Activated CD4-positive, alpha-beta T cell treated with anti-CD3 and anti-CD28 coated beads for 4 hours (primary cell): Measurements from ENCODE around the gene LARP1.
"Not testable (repeated sequence)": the region's sequence is repeated elsewhere in the genome, so short reads cannot be mapped to it uniquely, and the experiment has no call there.

Experiments
- DNase-seq, 2 donors: peaks; one replicate each; pipeline ENCODE4 v3.0.0-alpha.2; 2020

LARP1 gene

DNA sequence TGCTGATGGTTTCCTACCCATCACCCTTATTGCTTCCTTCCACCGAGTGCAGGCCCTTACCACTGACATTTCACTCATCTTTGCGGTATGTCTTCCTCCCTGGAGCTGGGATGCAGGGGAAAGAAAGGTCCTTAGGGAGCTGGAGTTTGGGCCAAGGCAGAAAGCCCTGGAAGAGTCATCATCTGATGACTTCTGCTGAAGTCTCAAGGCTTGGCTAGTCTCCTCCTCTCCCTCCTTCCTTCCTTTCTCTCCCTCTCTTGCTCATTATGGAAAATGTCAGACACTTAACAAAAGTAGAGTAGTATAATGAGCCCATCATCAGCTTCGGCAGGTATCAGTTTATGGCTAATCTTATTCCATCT is 40.0 kb downstream of the LARP1 start:
- no peak for DNase-seq

DNA sequence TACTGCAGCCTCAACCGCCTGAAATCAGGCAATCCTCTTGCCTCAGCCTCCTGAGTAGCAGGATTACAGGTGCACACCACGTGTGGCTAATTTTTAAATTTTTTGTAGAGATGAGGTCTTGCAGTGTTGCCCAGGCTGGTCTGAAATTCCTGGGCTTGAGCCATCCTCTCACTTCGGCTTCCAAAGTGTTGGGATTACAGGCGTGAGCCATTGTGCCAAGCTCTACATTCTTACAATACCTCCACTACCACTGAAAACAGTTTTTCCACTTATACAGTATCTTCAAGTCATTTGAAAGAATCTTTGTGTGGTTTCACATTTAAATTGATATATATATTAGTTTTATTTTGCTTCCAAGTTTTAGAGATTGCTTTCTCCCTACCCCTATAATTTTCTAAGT is 42.6 kb downstream of the LARP1 start:
- no peak for DNase-seq

DNA sequence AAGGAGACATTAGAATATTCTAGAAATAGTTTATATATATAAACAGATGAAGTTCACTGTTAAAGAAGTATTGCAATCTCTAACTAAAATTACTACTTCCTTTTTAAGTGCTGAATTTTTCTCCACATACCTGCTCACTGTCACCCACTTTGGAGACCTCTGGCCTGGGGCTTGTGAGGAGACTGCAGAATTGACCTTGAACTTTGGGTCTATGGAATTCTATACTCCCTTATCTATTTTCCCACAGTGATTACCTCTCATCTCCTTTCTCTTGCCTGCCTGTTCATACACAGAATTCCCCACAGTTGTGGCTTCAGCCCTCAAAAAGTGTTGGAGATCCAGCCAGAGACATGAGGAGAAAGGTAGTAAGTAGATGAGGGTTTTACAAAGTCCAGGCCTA is 45.4 kb downstream of the LARP1 start:
- DNase-seq: no peak

DNA sequence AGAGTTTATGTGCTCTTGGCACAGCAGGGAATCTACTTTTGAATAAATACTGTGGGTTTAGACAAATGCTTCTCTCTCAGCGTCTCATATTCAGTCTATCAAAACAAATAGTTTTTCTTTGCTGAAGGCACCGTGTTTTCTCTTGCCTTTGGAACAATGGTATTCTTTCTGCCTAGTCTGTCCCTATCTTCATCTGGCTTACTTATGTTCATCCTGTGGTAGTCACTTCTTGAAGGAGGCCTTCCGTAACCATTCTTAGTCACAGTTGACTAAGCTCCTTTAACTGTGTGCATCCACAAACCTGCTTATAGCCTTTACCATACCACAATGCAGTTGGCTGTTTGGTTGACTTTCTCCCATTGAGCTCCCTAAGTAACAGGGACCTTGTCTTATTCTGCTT is 45.9 kb downstream of the LARP1 start:
- no peak for DNase-seq

DNA sequence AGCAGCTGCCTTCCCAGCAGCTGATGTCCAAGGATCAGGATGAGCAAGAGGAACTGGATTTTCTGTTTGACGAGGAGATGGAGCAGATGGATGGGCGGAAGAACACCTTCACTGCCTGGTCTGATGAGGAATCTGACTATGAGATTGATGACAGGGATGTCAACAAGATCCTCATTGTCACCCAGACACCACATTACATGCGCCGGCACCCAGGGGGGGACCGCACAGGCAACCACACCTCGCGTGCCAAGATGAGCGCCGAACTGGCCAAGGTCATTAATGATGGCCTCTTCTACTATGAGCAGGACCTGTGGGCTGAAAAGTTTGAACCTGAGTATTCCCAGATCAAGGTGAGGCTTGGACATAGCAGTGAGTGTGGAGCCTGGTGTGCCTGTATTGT is 46.9 kb downstream of the LARP1 start:
- no peak for DNase-seq

DNA sequence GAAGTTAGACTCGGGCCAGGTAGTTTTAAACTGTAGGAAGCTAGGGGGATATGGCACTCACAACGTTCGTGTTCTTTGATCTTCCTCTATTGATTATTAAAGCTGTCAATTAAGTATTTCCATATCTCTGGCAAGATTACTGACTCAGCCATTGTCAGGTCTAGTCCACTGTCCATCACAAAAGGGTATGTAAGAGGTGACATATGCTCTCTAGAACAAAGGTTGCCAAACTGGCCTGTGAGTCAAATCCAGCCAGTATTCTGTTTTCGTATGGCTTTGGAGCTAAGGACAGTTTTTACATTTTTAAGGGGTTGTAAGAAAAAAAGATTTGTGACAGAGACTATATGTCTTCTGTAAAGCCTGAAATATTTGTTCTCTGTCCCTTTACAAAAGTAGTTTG is 51.0 kb downstream of the LARP1 start:
- no peak for DNase-seq

DNA sequence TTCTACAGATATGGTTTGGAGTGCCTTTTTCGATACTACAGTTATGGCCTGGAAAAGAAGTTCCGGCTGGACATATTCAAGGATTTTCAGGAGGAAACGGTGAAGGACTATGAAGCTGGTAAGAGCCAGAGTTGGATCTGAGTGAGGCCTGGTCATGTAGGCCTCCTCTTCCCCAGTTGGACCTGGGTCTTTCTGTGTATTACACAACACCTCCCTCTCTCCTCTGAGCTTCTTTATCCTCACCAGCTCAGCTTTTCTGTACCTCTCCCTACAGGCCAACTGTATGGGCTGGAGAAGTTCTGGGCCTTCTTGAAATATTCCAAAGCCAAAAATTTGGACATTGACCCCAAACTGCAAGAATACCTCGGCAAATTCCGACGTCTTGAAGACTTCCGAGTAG is 56.1 kb downstream of the LARP1 start:
- DNase-seq: no peak

DNA sequence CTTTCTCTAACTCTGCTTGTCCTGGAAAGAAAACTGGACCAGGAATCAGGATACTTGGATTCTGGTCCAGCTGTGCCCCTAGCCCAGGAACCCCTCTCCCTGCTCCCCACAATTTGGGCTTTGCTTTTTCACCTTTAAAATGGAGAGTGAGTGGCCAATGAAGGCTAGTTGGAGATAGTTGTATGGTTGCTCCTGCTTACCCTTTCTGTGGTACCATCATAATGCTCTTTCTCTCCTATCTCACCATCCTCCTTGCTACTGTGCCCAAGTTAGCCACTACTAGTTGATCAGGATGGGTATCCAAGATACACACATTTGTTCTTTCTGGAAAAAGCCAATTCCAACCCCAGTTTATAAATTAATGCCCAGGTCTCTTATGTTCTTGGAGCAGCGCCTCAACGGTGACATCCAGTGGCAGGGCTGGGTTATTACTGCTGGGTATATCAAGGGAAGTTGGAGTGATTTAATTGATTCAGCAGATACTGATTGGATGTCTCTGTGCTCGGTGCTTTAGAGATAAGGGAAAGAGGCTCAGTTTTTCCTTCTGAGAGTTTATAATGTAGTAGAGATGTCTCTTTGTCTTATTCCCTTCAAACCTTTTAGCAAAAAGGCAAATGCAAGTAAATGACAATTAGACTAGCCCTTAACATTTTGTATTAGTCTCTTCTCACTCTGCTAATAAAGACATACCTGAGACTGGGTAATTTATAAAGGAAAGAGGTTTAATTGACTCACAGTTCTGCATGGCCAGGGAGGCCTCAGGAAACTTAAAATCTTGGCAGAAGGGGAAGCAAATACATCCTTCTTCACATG is 56.7 kb downstream of the LARP1 start:
- peak; percentile 57 to 65 for DNase-seq

DNA sequence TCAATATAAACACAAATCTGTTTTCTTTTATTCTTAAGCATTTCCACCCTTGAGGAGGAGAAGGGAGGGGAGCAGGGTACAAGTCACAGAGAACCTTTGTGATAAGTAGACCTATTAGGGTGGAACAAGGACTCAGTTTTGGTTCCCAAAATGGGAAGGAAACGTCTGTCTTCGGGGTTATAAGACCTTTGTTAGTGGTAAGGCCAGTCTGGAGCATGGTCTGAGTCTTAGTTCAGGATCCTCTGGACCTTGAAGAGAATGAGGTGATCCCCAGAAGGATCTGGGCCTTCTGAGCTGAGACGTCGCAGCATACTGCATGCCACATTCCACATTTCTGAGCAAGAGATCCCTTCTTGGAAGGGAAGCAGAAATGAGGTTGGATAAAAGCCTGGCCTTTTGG is 58.0 kb downstream of the LARP1 start:
- DNase-seq: no peak

DNA sequence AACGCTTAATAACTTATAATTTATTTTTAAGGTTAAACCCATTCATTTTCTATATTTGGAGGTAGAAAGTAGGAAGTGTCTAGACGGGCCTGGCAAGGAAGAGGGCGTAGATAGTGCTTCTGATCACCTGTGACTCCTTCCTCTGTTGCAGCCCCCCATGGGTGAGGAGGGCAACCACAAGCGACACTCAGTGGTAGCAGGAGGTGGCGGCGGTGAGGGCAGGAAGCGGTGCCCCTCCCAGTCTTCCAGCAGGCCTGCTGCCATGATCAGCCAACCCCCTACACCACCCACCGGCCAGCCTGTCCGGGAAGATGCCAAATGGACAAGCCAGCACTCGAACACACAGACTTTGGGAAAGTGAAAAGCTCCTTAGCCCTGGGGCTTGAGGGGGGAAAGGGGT is 58.6 kb downstream of the LARP1 start:
- DNase-seq: peak in 1 of 2 donors; percentile 9

DNA sequence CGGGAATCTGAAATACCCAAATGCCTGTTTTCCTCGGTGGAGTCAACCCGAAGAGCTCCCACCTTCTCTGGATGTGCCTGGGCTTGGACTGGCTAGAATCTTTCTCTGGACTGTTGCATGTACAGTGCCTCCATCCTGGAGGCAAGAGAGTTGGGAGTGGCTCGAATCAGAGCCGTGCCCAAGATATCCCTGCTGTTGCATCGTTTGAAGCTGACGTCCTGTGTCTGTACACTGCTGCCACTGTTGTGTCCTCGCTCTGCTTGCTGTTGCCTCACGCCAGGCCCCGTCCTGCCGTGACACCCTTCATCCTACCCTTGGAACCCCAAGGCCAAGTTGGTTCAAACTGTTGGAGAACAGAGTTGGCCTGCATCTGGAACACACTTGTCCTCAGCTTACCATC is 59.8 kb downstream of the LARP1 start:
- DNase-seq: no peak

DNA sequence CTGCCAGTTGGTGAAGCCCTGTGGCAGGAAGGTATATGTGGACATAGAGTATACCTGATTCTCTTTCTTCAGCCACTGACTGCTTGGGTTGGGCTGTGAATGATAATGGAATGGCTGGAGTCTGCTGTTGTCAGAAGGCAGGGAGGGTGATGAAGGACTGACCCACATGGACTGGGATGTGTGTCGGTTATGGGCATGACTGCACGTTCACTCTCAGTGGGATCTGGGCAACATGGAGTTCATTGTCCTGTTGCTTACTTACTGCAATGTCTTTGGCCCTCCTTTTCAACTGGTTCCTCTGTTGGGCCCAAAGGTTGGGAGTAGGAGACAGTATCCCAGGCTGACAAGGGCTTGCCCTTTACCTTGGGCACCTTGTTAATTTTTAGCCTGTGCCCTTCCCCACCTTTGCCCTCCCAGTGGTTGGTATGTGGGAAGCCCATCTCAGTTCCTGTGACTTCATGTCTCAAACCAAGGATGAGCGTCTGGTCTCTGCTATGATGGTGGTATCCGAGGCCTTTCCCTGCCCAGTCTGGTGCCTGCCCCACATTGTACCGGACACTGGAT is 60.6 kb downstream of the LARP1 start:
- DNase-seq: no peak

DNA sequence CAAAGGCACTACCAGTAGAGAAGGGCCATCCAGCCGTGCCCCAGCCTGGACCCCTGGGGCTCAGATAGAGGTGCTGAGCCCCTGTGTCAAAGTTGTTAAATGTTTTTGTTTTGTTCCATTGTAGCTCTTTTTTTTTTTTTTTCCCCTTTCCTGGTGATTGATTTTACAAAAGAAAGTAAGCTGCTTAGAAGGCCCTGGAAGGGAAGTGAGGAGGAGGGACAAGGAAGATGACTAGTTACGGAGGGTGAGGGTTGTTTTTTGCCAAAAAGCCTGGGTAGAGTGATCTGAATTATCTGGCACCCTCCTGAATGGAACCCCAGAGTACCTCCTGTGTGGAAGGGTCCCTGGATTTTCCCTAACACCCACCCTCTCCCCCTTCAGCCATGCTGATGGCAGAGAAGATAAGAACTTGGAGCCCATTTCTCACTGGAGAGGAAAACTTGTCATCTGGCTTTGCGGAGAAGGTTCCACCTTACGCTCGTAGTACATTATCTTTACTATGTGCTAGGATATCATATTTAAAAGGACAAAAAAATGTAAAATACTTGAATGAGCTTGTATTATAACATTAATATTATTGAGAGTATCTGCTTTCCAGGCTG is 61.8 kb downstream of the LARP1 start:
- DNase-seq: no peak

DNA sequence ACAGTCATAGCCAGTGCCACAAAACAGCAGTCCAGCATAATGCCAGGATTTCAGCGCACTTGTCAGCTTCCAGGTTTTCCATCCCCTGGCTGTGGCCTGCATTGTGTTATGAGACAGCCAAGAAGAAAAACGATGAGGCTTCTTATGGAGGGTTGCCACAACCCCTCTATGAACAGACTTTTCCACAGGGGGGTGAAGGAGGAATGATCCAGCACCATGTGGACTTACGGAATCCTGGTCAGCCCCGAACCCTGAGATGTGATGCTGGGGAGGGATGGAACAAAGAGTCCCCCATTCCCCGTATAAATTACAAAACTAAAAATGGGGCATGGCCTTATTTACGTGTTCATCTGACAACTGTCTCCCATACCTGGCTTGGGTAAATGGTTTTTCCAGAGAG is 62.6 kb downstream of the LARP1 start:
- DNase-seq: no peak

DNA sequence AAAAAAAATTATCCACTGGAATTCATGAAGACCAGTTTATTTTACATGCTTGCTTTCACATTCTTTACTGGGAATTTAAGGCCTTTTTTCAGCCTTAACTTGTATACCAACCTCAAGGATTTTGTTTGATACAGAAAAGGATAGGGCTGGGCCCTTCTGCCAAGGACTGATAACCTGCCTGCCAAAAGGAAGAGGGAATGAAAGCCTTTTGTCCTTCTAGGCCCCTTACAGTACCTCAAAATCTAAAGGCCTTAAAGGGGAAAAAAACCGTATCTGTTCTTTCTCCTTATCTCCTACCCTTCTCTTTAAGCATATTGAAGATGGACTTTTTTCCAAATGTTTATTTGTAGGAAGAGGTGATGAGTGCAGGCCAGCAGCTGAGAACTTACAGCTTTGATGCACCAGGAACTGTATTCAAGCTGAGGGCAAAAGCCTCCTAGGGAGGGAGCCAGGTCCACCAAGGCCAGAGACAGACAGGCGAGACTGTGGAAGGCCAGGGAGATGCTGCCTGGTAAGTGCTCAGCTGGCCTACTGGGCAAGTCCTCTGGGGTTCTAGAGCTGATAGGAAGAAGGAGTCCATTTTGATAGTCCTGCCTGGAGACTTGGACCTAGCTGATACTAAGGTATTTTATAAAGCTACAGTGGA is 63.4 kb downstream of the LARP1 start:
- no peak for DNase-seq

DNA sequence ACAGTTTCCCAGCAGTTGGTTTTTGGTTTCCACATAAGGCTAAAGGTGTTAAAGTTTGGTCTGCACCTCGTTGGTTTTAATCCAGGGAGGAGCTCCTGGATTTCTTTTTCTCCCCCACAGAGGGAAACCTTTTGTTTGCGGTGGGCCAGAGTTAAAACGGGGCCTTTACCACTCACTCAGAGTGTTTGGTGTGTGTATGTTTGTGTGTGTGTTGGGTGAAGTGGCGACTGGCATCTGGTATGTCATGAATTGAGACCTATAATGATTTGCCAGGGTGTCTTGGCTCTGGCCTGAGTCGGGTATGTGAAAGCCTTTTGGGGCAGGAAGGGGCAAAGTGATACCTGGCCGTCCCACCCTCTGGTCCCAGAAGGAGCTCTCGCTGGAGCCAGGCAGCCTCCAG is 64.4 kb downstream of the LARP1 start:
- DNase-seq: no peak

DNA sequence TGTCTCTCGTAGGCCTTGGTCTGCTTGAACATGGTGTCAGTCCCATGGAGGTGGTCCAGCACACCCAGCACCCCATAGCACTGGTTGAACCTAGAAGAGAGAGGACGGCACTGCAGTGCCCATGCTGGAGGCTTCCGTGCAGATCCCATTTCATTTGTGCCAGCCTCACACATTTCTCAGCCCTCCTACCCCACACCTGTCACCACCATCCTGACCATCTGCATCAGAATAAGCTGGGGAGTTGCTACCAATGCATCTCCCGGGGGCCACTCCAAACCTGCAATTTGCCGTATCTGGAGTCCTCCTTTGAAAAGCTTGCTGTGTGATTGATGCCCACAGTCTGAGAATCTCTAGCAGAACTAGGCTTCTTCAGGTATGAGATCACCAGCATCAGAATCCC is 65.2 kb downstream of the LARP1 start:
- DNase-seq: no peak

DNA sequence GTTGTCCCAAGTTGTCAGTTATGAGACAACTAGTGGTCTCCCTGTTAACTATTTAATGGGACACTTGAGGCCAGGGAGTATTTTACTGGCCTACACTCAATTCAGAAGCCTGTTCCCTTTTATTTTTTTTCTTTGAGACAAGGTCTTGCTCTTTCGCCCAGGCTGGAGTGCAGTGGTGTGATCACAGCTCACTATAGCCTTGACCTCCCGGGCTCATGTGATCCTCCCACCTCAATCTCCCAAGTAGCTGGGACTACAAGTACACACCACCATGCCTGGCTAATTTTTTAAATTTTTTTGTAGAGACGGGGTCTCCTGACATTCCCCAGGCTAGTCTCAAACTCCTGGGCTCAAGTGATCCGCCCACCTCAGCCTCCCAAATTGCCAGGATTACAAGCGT is 67.7 kb downstream of the LARP1 start:
- not testable (repeated sequence) for DNase-seq

DNA sequence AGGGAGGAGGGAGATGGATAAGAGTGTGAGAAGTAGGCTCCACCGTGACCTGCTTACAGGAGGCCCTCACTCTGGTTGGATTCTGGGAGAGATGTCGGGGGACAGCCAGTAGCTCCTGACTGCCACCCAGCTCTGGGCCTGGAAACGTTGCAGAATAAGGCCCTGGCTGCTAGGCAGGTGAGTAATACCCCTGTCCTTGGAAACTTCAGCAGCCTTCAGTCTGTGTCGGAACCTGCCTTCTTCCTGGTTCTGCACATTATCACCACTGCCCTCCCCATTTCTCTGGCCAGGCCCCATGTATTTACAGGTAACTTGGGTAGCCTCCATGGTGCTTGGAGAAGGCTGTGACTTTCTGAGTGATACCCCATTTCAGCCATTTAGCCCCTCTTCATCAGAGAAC is 68.4 kb downstream of the LARP1 start:
- DNase-seq: no peak

DNA sequence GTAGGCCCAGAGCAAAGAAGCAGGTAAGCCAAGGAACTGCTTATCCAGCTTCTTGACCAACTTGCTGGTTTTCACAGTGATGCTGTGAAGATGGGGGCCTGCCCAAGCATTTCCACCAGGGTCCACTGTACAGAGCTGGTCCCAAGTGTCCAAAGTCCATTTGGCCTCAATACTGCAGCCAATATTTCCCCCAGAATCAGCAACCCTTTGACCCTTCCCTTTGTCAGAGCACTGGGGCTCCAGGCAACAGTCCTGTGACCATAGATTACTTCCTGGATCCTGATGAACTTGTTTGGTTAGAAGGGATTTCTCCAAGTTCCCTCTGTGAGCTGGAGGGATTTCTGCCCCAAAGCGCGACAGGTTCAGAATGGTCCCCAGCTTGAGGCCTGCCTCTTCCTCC is 68.9 kb downstream of the LARP1 start:
- no peak for DNase-seq

DNA sequence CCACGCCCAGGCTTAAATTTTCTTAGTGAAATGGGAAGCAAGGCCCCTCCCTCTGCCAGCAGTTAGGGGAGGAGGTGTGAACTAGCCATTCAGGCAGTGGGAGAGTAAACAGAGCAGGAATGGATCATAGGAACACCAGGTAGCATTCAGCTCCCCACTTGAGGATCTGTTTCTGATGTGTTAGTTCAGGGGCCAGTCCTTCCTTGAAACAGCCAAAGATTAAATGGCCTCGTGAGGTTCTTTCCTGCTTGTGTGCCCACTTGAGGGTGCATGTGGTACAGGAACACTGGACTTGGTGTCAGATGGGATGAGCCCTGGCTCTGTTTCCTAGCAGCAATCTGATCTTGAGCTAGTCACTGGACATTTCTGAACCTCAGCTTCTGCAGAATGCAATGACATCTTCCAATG is 74.0 kb downstream of the LARP1 start:
- no peak for DNase-seq

DNA sequence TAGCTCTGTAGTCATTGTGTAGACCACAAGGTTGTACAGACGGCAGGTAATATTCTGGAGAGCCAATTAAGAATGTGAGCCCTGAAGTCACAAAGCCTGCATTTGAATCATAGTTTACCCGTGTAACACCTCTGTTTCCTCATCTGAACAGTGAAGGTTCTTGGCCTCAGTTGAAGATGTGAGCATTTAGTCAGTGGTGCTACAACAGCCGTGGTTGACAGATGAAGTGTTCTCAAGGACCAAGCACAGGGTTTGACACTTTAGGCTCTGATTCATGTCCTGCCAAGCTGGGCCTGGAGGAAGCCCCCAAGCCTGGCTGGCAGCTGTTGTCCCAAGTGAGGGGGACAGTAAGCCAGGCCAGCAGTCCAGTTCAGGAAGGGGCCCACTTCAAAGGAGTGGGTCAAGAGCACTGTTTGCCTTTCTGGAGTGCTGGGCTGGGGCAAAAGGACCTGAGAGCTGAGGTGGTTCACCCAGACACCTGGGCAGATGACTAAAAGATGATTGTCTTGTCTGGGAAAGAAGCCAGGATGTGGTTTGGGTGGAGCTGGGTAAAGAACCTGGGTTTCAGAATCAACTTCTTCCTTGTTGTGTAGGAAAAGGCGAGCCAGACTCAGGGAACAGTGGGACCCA is 74.5 kb downstream of the LARP1 start:
- peak; percentile 28 to 40 for DNase-seq

DNA sequence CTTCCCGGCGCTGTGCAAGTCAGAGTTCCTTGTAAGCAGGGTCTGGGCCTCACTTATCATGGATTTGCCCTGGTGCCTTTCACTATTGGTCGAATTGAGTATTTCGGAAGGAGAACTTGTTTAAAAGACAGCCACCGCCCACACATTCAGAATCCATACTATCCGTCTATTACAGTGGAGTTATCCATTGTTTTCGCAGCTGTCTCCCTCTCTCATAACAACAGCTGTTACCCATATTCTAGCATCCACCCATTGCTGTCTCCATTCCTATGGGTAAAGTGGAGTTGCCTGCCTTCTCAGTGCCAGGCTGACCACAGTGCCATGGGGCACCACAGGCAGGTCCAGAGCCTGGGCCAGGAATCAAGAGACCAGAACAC is 75.0 kb downstream of the LARP1 start:
- no peak for DNase-seq

DNA sequence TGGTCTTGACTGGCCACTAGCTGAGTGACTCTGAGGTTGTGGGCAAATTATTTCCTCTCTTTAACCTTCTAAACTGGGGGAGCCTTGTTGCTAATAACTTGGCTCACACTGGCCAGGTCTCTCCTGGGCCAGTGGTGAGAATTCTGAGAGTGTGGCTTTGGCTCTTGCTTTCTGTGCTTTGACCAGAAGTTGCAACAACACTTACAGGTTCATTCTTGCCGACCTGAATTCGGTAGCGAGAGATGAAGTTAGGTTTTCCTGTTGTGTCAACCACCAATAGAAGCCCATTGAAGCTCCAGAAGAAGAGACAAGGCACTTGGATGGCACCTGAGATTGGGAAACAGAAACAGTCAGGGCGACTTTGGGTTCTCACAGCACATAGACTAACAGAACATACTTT is 75.4 kb downstream of the LARP1 start:
- no peak for DNase-seq
